Stomach (tissue), 9 donors: Measurements from ENCODE around the gene TUBB2B. TPM values are rescaled to one million over a fixed set of nuclear protein-coding genes. Genes with fewer than 3 reads are reported as not detected.

Experiments used
- DNase-seq, 2 donors: peaks; one replicate each; pipeline versions ENCODE4 v3.0.0 to v3.0.0-alpha.2; 2013 to 2019
- H3K27ac ChIP-seq, 5 donors: fragments of 200-600 bp in 4 of 5; sonication (generic) in 4 of 5; one replicate each; pipeline ENCODE4 v1.5.1; 2013 to 2019; ENCODE audit warnings: mild to moderate bottlenecking in 1 of 5, moderate library complexity in 1 of 5
- H3K27me3 ChIP-seq, 3 donors: fragments of 200-600 bp; sonication (generic); one replicate each; pipeline ENCODE4 v1.5.1; 2017 to 2019; ENCODE audit warnings: mixed run types in 1 of 3
- H3K36me3 ChIP-seq, 4 donors: fragments of 200-600 bp; sonication (generic); 1 replicate in 3 of 4; 2 replicates in 1 of 4; pipeline ENCODE4 v1.5.1; 2016 to 2019
- H3K4me1 ChIP-seq, 4 donors: fragments of 200-600 bp; sonication (generic); one replicate each; pipeline ENCODE4 v1.5.1; 2016 to 2019
- H3K4me3 ChIP-seq, 4 donors: fragments of 200-600 bp; sonication (generic) in 3 of 4; one replicate each; pipeline ENCODE4 v1.5.1; 2016 to 2019; ENCODE audit warnings: mild to moderate bottlenecking in 1 of 4
- H3K9me3 ChIP-seq, 4 donors: fragments of 200-600 bp; sonication (generic); one replicate each; pipeline ENCODE4 v1.5.1; 2016 to 2019
- EP300 ChIP-seq: sonication (generic); formaldehyde crosslinking; IDR thresholded peaks from one replicate; pipeline ENCODE4 v1.6.1; 2017; ENCODE audit warnings: antibody characterized with exemption
- POLR2A ChIP-seq, 4 donors: fragments of 450-650 bp; IDR thresholded peaks; one replicate each; pipeline ENCODE4 v1.6.1; 2016; ENCODE audit warnings: antibody characterized with exemption in 4 of 4, control low read depth in 2 of 4, mild to moderate bottlenecking in 1 of 4, moderate library complexity in 1 of 4
- POLR2AphosphoS5 ChIP-seq, 3 donors: sonication (generic); formaldehyde crosslinking; IDR thresholded peaks; one replicate each; pipeline ENCODE4 v1.6.1; 2016; ENCODE audit warnings: antibody characterized with exemption in 3 of 3
- WGBS, 5 donors: extraction: QIAGEN DNeasy Blood & Tissue Kit in 3 of 5; methylation state at CpG; one replicate each; pipeline versions ENCODE4 v1.1.5 to v1.1.7; 2013 to 2018; 5-methylcytosine and 5-hydroxymethylcytosine counted together
- intact Hi-C: fragments of 100-400 bp; cut with DNase I; formaldehyde crosslinking; loops from one replicate; pipeline ENCODE4 v1.15.1; 2023; ENCODE audit warnings: low total_unique reads
- polyA plus RNA-seq, 3 donors: library from polyadenylated mRNA; stranded (reverse); fragments of 200-250 nt; gene quantifications; one replicate each; pipeline ENCODE4 v1.2.3, GENCODE V29; 2013
- total RNA-seq, 5 donors: library from RNA; depleted of rRNA; stranded (reverse); fragments of >200 nt; gene quantifications; one replicate each; pipeline versions ENCODE4 v1.1.0 to v1.2.3, GENCODE V29; 2014 to 2016
- TF ChIP-seq, protein P1 (sequence below), 7 experiments: fragments of 450-650 bp in 4 of 7; fragments of 200-600 bp in 3 of 7; sonication (generic) in 3 of 7; IDR thresholded peaks; one replicate each; pipeline ENCODE4 v1.5.1; 2016 to 2019; ENCODE audit warnings: antibody characterized with exemption in 7 of 7, control low read depth in 2 of 7, mild to moderate bottlenecking in 1 of 7
- donor health status: healthy with polysubstance abuse.
- donor health status: Bipolar disorder and iron deficiency.
- donor health status: healthy.

The TUBB2B gene
- total and polyA plus RNA-seq, 8 donors = 1.4 to 31.4 (median 4.4) TPM; not detected in 2

DNA sequence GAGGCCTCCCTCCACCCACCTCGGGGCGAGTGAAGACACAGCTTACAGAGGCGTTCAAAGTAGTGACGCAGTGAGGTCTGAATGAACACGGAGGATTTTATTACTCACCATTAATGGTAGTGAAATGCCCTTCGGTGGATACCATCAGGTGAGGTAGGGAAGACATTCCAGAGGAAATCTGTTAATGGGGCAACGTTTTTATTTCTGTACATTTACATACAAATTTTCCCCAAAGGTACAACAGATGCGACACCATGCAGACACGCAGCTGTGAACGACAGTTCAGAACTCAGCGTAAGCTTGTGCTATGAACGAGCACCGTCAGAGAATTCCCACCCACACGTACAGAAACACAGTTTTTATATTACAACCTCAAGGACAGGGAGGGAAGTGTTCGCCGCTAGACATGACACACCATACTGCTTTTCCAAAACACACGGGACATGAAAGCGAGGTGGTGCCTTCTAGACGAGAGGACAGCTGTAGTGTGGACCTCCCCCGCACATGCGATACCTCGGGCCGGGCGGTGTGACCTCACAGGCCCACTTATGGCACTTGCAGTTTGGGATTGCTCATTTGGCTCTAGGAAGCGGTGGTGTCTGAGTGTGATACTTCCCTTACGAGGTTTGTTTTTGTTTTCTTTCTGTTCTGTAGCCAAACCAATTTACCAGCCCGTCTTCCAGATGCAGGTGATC lies 42.0 kb upstream of the TUBB2B start:
- no peaks in the 10 kb centered on the region for H3K27me3 ChIP-seq
- no peaks in the 10 kb centered on the region for H3K9me3 ChIP-seq
- intact Hi-C loops = no loop called here
- no peak overlapping the region for H3K27ac ChIP-seq
- H3K36me3 ChIP-seq = peaks cover 15 to 83% (median 71%) of the 10 kb centered on the region in 4 donors
- 81 to 90% (median 84%) methylated on average over 27 of the region's 27 CpGs for WGBS, 5 donors
- TF ChIP-seq POLR2AphosphoS5 (IDR thresholded peaks at IDR 0.05) = no peak
- TF ChIP-seq, protein P1, sequence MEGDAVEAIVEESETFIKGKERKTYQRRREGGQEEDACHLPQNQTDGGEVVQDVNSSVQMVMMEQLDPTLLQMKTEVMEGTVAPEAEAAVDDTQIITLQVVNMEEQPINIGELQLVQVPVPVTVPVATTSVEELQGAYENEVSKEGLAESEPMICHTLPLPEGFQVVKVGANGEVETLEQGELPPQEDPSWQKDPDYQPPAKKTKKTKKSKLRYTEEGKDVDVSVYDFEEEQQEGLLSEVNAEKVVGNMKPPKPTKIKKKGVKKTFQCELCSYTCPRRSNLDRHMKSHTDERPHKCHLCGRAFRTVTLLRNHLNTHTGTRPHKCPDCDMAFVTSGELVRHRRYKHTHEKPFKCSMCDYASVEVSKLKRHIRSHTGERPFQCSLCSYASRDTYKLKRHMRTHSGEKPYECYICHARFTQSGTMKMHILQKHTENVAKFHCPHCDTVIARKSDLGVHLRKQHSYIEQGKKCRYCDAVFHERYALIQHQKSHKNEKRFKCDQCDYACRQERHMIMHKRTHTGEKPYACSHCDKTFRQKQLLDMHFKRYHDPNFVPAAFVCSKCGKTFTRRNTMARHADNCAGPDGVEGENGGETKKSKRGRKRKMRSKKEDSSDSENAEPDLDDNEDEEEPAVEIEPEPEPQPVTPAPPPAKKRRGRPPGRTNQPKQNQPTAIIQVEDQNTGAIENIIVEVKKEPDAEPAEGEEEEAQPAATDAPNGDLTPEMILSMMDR (IDR thresholded peaks at IDR 0.05) = no peak
- no peak for TF ChIP-seq POLR2A (IDR thresholded peaks at IDR 0.05)
- no peak for TF ChIP-seq EP300
- no peak for DNase-seq
- H3K4me3 ChIP-seq = no peak overlapping the region
- H3K4me1 ChIP-seq = peaks cover 0 to 24% (median 10%) of the 10 kb centered on the region in 4 donors

GRCh38 chr6:3268680-3269079 lies 41.2 kb upstream of the TUBB2B start:
- WGBS, 5 donors = 75 to 89% (median 81%) methylated on average over 10 to 11 of the region's 11 CpGs
- no peaks in the 10 kb centered on the region for H3K9me3 ChIP-seq
- peaks cover 15 to 83% (median 72%) of the 10 kb centered on the region in 4 donors for H3K36me3 ChIP-seq

GRCh38 chr6:3267162-3267561 lies 39.7 kb upstream of the TUBB2B start:
- intact Hi-C loops = no loop called here
- no peak for TF ChIP-seq EP300
- TF ChIP-seq, protein P1 (IDR thresholded peaks at IDR 0.05) = no peak
- TF ChIP-seq POLR2A (IDR thresholded peaks at IDR 0.05) = no peak
- TF ChIP-seq POLR2AphosphoS5 (IDR thresholded peaks at IDR 0.05) = no peak
- peaks cover 7 to 72% (median 61%) of the 10 kb centered on the region in 4 donors for H3K36me3 ChIP-seq
- no peak for DNase-seq
- H3K9me3 ChIP-seq = no peaks in the 10 kb centered on the region
- H3K4me1 ChIP-seq = peaks cover under 1 to 38% (median 18%) of the 10 kb centered on the region in 4 donors
- H3K4me3 ChIP-seq = no peak overlapping the region
- no peak overlapping the region for H3K27ac ChIP-seq
- 65 to 75% (median 69%) methylated on average over 4 to 5 of the region's 5 CpGs for WGBS, 5 donors
- H3K27me3 ChIP-seq = no peaks in the 10 kb centered on the region

More at GRCh38 chr6:3268680-3269079, 41.2 kb upstream of the TUBB2B start:
- Histone ChIP-seq H3K4me3 (no peak overlapping the region), H3K4me1 (peaks cover 0 to 25% (median 12%) of the 10 kb centered on the region in 4 donors), H3K27me3 (no peaks in the 10 kb centered on the region), H3K27ac (no peak overlapping the region)
- intact Hi-C loops = no loop called here
- no peak for TF ChIP-seq EP300
- no peak for TF ChIP-seq POLR2AphosphoS5 (IDR thresholded peaks at IDR 0.05)
- TF ChIP-seq POLR2A (IDR thresholded peaks at IDR 0.05) = no peak
- TF ChIP-seq, protein P1 (IDR thresholded peaks at IDR 0.05) = no peak
- DNase-seq = no peak

DNA sequence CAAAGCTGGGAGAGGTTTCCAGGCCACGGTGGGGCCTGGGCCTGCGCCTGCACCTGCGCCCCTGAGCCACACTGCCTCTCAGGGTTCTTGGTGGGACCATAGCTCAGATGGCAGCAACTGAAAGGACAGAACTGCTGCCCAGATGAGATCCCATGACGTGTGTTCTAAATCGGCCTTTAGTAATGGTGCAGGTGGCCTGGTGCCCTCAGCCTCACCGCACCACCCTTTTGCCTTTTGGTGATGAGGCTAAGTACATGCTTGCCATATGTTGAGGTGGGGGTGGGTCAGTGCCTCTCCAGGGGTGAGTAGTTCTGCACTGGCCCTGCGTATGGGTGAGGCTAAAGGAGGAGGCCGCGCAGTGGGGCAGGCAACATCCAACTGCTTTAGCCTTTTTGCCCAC lies 38.7 kb upstream of the TUBB2B start:
- DNase-seq = no peak
- H3K4me1 ChIP-seq = peaks cover 10 to 48% (median 27%) of the 10 kb centered on the region in 4 donors
- WGBS, 5 donors = 51 to 66% (median 60%) methylated on average over 6 to 9 of the region's 9 CpGs
- no peak overlapping the region for H3K4me3 ChIP-seq
- TF ChIP-seq POLR2A (IDR thresholded peaks at IDR 0.05) = no peak
- no peak for TF ChIP-seq POLR2AphosphoS5 (IDR thresholded peaks at IDR 0.05)
- TF ChIP-seq, protein P1 (IDR thresholded peaks at IDR 0.05) = no peak
- H3K27ac ChIP-seq = no peak overlapping the region
- intact Hi-C loops = no loop called here
- no peaks in the 10 kb centered on the region for H3K9me3 ChIP-seq
- H3K36me3 ChIP-seq = peaks cover 7 to 62% (median 51%) of the 10 kb centered on the region in 4 donors
- H3K27me3 ChIP-seq = no peaks in the 10 kb centered on the region
